Colonic mucosa (tissue), 4 donors: ENCODE data around the gene DPH1. TPM values are rescaled to one million over a fixed set of nuclear protein-coding genes. Genes with fewer than 3 reads are reported as not detected.

Experiments
- DNase-seq: peaks from one replicate; pipeline ENCODE4 v3.0.0-alpha.2; 2020
- H3K27ac ChIP-seq: fragments of 200-600 bp; one replicate; pipeline ENCODE4 v1.8.0; 2021
- H3K27me3 ChIP-seq: fragments of 200-600 bp; one replicate; pipeline ENCODE4 v1.8.0; 2021
- H3K36me3 ChIP-seq: fragments of 200-600 bp; one replicate; pipeline ENCODE4 v1.8.0; 2021
- H3K4me1 ChIP-seq: fragments of 200-600 bp; one replicate; pipeline ENCODE4 v1.8.0; 2021; ENCODE audit warnings: mild to moderate bottlenecking
- H3K4me3 ChIP-seq: fragments of 200-600 bp; one replicate; pipeline ENCODE4 v1.8.0; 2021
- H3K9ac ChIP-seq, 2 donors: one replicate each; pipeline ENCODE4 v1.7.0; 2013; ENCODE audit warnings: control low read depth in 2 of 2, low read depth in 2 of 2, low read length in 2 of 2
- H3K9me3 ChIP-seq: fragments of 200-600 bp; one replicate; pipeline ENCODE4 v1.8.0; 2021
- CTCF ChIP-seq: fragments of 200-600 bp; IDR thresholded peaks from one replicate; pipeline ENCODE4 v1.8.0; 2022; ENCODE audit warnings: antibody characterized with exemption, mild to moderate bottlenecking
- intact Hi-C: fragments of 100-400 bp; cut with DNase I; formaldehyde crosslinking; loops from one replicate; pipeline ENCODE4 v1.14.1; 2022
- total RNA-seq, 2 donors: library from RNA; stranded (reverse); fragmentation: NEBNext Ultra II Directional in 1 of 2; extraction: Animal tissue kit (Norgen Biotek cat#: 25700) in 1 of 2; gene quantifications; one replicate each; pipeline ENCODE4 v1.2.1, GENCODE V29; 2021
- donor health status: healthy.
- donor health status: DM: no; HTN: no; CAD: no.
- donor health status: DM: no; HTN: no; CAD: no.

Gene DPH1
- total RNA-seq, 2 donors from 2014 or later, result 22.7 to 34.4 TPM

GRCh38 chr17:2049333-2050299 is 19.7 kb downstream of the DPH1 start:
- intact Hi-C loops, result loop anchor here (10.0 kb wide), 1 partner anchor 225 kb away; no protein-coding TSS in a partner anchor
- DNase-seq, result peak; percentile 90
- Histone ChIP-seq H3K27ac (peak overlapping the region; percentile 36), H3K9me3 (no peaks in the 10 kb centered on the region), H3K4me1 (peaks cover 9% of the 10 kb centered on the region), H3K4me3 (peak overlapping the region; percentile 83), H3K27me3 (peaks cover 29% of the 10 kb centered on the region), H3K36me3 (no peaks in the 10 kb centered on the region), H3K9ac (peak overlapping the region; percentile 69 to 73)
- no peak for TF ChIP-seq CTCF

- Histone ChIP-seq H3K9me3 (no peaks in the 10 kb centered on the region), H3K4me3 (peak overlapping the region; percentile 60), H3K27ac (no peak overlapping the region), H3K9ac (no peak overlapping the region), H3K36me3 (no peaks in the 10 kb centered on the region), H3K27me3 (peaks cover 31% of the 10 kb centered on the region), H3K4me1 (peaks cover 9% of the 10 kb centered on the region)
- DNase-seq, result peak; percentile 66
- TF ChIP-seq CTCF, result no peak
- intact Hi-C loops, result loop anchor here (10.0 kb wide), 1 partner anchor 224 kb away; no protein-coding TSS in a partner anchor
Measured at GRCh38 chr17:2050300-2051060, 20.5 kb downstream of the DPH1 start.

- Histone ChIP-seq H3K9me3 (no peaks in the 10 kb centered on the region), H3K36me3 (no peaks in the 10 kb centered on the region), H3K27me3 (peaks cover 35% of the 10 kb centered on the region), H3K4me3 (peak overlapping the region; percentile 60), H3K27ac (no peak overlapping the region), H3K9ac (peak overlapping the region in 1 of 2 donors; percentile 24), H3K4me1 (peaks cover 11% of the 10 kb centered on the region)
- no peak for DNase-seq
- TF ChIP-seq CTCF, result no peak
- intact Hi-C loops, result loop anchor here (10.0 kb wide), 1 partner anchor 224 kb away; no protein-coding TSS in a partner anchor
Measured at GRCh38 chr17:2051061-2051932, 21.3 kb downstream of the DPH1 start.

GRCh38 chr17:2051933-2052559 is 22.1 kb downstream of the DPH1 start:
- DNase-seq, result no peak
- no peak overlapping the region for H3K4me3 ChIP-seq
- intact Hi-C loops, result loop anchor here (10.0 kb wide), 1 partner anchor 223 kb away; no protein-coding TSS in a partner anchor
- no peaks in the 10 kb centered on the region for H3K36me3 ChIP-seq
- peaks cover 13% of the 10 kb centered on the region for H3K4me1 ChIP-seq
- H3K9ac ChIP-seq, result peak overlapping the region in 1 of 2 donors; percentile 24
- no peak overlapping the region for H3K27ac ChIP-seq
- no peak for TF ChIP-seq CTCF
- no peaks in the 10 kb centered on the region for H3K9me3 ChIP-seq
- peaks cover 41% of the 10 kb centered on the region for H3K27me3 ChIP-seq
